Myocyte (in vitro differentiated cells): Measurements from ENCODE around the gene AUTS2. TPM values are rescaled to one million over a fixed set of nuclear protein-coding genes. Genes with fewer than 3 reads are reported as not detected.
"Not testable (repeated sequence)": the region's sequence is repeated elsewhere in the genome, so short reads cannot be mapped to it uniquely, and the experiment has no call there.

ENCODE experiments used
- DNase-seq: peaks from one replicate; pipeline ENCODE4 v3.0.0-alpha.2; 2012; ENCODE audit warnings: low read depth
- total RNA-seq: library from RNA; depleted of rRNA; stranded (reverse); fragments of >200 nt; gene quantifications from 2 replicates; pipeline ENCODE4 v1.2.3, GENCODE V29; 2014

AUTS2 gene
- total RNA-seq, 1 donor from 2014 or later = 4.4 TPM

- no peak for DNase-seq
These were observed 985.9 kb downstream of the AUTS2 start for GRCh38 chr7:70583965-70584883.

DNA sequence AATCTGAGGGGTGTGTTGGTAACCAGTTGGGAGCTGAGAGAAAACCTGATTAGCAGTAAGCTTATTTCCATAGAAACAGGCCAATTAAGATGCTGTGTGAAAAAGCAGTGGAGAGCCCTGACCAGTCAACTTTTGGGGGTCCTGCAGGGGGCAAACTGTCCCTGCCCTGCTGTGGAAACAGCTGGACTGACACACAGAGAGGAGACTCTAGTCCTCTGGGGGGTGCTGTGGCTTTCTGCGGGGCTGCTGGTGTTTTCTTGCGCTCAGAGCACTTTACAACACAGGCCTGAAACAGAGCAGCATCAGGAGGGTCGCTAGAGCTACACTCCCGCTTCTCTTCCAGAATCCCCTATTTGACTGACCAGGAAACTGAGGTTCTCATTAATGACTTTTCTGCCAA, 986.8 kb downstream of the AUTS2 start:
- no peak for DNase-seq

- no peak for DNase-seq
These were observed 988.5 kb downstream of the AUTS2 start for GRCh38 chr7:70586822-70587221.

GRCh38 chr7:70587739-70588138, 989.5 kb downstream of the AUTS2 start:
- no peak for DNase-seq

DNA sequence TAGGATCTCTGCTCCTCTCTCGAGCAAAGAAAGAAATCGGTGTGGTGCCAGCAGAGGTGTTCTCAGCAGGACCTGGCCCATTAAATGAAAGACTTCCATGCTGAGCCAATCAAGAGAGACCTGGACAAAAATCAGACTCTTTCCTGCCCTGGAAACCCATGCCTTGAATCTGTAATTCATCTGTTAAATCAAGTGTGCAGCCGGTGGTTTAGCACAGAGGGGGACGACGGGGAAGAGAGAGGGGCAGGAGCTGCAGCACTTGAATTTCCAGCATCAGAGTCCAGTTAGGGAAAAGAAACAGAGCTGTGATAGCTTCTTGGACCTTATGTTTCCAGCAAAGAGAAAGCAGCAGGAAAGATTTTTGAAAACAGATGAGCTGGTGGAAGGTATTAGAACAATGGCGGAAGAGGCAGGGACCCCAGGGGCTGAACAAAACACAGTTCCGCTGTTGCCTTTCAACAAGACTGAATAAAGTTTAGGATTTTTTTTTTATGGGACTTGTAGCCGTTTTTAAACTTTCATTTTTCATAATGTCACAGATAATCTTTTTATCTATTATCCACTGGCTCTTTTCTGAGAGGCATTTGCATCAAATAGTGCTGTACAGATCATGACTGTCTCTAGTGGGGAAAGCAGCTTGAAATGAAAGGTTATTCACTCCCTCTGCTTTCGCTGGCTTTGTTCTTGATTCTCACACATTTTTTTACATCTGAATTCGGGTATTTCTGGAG, 990.1 kb downstream of the AUTS2 start:
- DNase-seq = no peak

DNA sequence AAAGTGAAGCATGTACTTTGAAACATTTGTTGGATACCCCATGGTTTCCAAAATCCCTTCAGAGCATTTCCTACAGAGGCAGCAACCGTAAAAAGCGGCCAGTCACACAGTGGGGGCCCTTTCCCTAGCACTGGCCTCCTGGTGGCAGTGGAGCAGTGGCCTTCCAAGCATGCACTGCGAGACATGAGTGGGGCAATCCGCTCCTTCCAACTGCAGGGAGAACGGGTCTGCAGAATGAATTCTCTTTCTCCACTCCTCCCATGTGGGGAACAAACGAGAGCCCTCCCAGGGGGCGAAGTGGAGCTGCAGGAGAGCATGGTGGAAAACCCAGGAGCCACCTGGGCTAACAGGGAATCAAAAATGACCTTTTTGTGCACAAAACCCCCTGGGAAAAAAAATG, 990.7 kb downstream of the AUTS2 start:
- no peak for DNase-seq

DNA sequence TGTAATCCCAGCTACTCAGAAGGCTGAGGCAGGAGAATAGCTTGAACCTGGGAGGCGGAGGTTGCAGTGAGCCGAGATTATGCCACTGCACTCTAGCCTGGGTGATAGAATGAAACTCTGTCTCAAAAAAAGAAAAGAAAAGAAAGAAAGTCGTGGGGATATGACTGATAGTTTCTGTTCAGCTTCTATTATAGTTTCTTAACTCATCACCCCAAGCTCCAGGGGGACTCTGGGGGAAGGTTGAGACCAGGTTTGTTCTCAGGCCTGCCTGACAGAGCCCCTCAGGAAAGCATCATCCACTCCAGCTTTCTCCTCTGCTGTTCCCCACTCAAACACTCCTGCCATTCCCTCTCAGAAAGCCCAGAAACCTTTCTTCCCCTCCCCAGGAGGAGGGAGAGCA, 991.3 kb downstream of the AUTS2 start:
- DNase-seq = no peak

DNA sequence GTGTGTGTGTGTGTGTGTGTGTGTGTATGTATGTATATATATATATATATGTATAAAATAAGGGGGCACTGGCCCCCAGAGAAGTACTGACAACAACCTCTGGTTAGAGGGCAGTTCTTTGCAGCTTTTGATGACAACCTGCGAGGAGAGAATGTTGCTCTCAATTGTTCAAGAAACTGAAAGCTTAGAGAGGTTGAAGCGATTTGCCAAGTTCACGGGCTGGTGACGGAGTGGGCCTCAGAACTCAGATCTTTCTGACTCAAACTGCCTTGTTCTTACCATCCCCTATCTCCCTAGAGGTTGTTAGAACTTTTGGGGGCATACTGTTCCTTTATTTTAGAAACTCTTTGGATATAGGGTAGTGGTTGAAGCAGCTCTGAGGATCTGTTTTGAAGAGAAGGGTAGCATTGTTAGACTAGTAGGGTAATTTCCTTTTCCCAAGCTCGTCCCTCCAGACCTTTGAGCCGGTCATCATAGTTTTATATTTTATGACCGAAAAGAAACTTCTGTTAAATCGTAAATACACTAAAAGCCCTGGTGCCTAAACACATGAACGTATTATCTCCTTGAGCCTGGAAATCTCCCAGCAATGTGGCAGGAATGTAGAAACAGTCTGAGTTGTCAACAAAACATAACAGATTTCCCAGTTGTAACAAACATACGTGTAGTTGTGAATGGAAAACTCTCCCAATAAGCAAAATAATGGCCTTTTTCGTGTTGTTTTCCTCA, 992.0 kb downstream of the AUTS2 start:
- DNase-seq = no peak

DNA sequence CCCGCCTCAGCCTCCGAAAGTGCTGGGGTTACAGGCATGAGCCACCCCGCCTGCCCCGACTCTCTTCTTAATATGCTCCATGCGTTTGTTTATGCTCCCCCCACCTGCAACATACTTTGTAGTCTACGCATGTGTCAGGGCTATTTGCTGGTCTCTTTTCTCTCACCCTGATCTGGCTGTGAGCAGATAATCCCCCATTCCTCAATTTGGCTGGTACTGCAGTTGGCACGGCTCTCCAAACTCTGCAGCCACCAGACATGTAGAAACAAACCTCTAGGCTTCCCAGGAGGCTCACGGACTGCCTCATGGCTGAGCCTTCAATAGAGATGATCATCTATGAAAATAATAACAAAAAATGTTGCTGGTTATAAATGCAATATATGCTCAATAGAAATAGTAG, 993.4 kb downstream of the AUTS2 start:
- DNase-seq = no peak

DNA sequence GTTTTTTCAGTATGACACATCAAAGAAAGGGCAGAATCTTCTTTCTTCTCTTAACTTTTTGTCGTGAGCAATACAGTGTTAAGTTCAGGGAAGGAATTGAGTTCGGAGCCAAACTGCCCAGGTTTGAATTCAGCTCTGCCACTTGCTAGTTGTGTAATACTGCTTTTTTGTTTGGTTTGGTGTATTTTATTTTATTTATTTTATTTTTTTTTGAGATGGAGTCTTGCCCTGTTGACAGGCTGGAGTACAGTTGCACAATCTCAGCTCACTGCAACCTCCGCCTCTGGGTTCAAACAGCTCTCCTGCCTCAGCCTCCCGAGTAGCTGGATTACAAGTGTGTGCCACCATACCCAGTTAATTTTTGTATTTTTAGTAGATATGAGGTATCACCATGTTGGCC, 993.9 kb downstream of the AUTS2 start:
- no peak for DNase-seq

GRCh38 chr7:70594170-70594569, 995.9 kb downstream of the AUTS2 start:
- DNase-seq = no peak

DNA sequence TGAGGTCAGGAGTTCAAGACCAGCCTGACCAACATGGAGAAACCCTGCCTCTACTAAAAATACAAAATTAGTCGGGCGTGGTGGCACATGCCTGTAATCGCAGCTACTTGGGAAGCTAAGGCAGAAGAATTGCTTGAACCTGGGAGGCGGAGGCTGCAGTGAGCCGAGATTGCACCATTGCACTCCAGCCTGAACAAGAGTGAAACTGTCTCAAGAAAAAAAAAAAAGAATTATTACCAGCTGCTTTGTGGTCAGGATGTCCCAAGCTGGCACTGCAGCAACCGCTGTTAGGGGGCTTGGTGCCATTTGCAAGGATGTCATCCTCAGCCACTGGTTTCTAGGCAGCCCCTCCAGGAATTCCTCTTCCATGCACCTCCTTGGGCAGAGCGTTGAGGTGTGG, 996.6 kb downstream of the AUTS2 start:
- not testable (repeated sequence) for DNase-seq

DNA sequence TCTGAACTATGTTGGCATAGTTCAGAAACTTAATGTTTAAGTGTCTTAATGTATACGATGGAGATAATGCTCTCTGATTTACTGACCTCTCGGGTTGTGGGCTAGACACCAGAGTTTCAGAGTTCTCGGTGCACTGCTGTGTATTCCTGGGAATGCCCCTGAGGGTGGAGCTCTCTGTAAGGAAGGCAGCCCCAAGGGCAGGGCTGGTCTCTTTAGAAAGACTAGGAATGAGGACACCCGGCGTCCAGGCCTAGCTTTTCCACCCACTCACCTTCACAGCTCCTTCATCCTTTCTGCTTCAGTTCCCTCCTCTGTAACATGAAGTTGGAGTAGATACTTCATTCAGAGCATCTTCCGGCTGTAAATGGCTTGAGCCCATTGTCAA, 997.1 kb downstream of the AUTS2 start:
- no peak for DNase-seq

DNA sequence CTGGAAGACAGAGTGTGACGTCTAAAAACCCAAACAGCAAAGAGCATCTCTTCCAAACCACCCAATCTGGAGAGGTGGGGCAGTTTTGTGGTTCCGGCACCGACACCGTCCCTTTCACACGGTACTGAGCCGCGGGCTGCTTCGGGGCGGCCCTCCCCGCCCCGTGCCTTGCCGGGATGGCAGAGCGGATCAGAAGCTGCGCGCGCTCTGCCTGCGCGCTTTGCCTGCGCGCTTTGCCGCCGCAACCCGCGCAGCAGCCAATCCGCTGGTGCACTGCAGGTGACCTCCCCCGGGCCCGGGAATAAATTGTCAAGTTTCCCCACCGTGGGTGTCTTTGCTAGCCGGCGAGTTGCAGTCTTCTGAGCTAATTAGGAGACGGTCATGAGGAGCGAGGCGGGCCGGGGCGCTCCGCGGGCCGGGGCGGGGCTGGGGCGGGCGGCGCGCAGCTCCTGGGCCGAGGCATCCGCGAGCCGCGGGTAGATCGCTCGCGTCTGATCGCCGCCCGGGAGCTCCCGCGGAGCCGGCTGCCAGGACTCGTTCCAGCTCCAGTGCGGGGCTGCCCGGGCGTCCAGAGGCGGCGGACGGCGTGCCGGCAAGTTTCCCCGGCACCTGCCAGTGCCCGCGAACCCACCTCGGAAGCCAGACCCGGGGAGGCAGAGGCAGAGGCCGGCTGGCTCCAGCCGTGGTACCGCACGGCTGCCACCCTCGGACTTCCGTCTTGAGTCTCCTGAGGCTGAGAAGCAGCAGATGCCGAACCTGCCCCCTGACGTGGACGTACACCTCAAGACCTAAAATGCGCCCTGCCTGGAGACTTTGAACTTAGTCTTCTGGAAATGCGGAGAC, 997.7 kb downstream of the AUTS2 start:
- DNase-seq = no peak

GRCh38 chr7:70596598-70596913, 998.3 kb downstream of the AUTS2 start:
- DNase-seq = no peak

GRCh38 chr7:70597066-70597465, 998.8 kb downstream of the AUTS2 start:
- DNase-seq = no peak

- DNase-seq = no peak
These were observed 1000.7 kb downstream of the AUTS2 start for GRCh38 chr7:70598976-70599375.

- no peak for DNase-seq
These were observed 1001.3 kb downstream of the AUTS2 start for GRCh38 chr7:70599446-70600190.

- DNase-seq = no peak
These were observed 1002.7 kb downstream of the AUTS2 start for GRCh38 chr7:70600993-70601392.

DNA sequence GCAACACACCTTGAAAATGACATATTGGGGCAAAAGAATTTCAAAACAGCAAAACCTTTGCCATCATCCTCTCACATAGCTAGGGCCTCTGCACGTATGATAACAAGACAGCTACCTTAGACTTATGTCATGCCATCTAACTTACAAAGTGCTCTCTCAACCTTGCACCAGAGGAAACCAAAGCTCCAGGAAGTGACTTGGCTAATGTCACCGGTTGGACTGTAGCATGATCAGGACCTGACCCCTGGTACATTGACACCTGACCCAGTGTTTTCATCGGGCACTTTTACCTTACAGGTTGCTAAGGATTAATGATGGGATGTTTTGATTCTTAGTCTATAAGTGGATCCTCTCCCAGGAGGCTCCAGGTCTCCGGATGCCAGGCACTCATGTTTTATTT, 1003.8 kb downstream of the AUTS2 start:
- no peak for DNase-seq
